GM21528 (cell line): ENCODE data around the gene CDH13.

Source experiments
- ATAC-seq: cut with Tn5 transposase; IDR thresholded peaks from one replicate; pipeline ENCODE4 v1.9.1; 2021; ENCODE audit warnings: mild to moderate bottlenecking, moderate library complexity; ENCODE audit not compliant: unreplicated experiment, low FRiP score

Gene CDH13

GRCh38 chr16:82769845-82770244 is 143.1 kb downstream of the CDH13 start:
- no peak for ATAC-seq

DNA sequence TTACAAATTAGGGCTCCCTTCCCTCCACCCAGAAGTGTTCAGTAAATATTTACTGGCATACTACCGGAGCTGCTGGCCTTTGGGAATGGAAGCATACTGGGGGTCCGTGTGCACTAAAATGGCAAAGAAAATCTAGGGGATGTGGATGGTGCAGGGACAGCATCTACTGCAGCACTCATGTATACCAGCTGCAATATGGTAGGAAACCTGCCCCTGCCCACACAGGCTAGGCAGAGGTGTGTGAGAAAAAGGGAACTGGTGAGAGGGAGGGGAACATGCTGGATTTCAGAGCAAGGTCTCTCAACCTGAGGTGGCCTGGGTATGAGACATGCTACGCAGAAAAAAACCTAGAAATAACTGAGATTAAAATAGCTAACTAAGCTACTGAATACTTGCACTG is 145.4 kb downstream of the CDH13 start:
- ATAC-seq: no peak

- no peak for ATAC-seq
These were observed 146.2 kb downstream of the CDH13 start for GRCh38 chr16:82773018-82773417.

DNA sequence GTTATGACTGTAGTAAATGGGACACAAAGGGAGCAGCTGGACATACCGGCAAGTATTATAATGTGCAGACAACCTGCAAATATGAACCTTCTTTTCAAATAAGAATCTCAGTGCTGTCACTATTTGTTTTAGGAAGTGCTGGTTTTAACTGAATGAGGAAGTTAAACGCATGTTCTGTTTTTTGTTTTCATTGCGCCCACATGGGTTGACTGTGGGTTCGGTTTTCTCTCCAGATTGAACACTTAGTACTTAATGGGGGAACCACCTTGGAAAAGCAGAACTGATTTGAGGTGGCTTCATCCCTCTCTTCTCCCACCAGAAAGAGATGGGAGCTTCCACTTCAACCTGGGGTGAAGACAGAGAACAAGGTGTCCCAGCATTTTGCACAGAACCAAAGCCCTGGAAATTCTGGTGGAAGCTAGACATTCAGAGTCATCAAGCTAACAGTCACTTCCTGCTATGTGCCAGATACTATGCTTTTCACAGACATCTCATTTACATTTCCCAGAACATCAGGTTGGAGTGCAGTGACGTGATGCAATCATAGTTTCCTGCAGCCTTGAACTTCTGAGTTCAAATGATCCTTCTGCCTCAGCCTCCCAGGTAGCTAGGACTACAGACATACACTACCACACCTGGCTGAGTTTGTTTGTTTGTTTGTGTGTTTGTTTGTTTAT is 149.8 kb downstream of the CDH13 start:
- no peak for ATAC-seq

DNA sequence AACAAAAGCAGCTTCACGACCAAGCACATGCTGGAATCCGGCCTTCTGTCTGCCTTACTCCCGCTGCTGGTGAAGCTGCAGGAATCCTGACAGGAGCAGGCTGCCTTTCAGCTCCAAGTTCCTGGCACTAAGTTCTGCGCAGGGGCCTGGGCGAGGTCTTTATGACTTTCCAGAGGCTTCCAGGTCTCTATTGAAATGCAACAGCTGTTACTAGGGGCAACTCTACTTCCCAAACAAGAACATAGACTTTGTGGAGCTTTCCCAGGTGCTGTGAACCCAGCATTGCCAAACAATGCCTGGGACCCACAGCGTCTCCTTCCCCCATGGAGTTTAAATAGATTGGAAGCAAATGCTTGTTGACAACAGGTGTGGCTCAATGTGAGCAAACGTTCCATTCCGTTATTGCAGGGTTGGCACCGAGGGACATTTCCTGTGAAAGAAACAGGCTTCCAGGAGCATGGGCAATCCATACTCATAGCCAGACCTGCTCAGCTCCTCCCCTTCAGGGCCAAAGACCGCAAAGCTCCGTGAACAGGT is 156.0 kb downstream of the CDH13 start:
- ATAC-seq: no peak

- no peak for ATAC-seq
These were observed 157.3 kb downstream of the CDH13 start for GRCh38 chr16:82783933-82784572.

DNA sequence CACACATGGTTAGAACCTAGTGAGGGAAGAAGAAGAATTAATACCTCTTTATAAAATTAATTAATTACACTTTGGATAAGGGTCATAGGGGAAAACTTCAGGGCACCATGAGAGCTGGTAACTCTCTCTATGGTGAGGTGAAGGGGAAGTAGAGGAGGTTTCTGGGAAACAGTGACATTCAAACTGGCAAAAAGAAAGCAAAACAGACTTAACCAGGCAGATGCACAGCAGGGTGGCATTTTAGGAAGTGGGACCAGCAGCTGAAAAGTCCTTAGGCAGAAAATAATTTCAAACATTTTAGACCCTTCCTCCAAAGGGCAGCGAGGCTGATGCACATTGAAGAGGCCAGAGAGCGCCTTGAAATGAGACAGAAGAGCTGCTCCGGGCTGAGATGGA is 157.8 kb downstream of the CDH13 start:
- no peak for ATAC-seq

- ATAC-seq: no peak
These were observed 161.5 kb downstream of the CDH13 start for GRCh38 chr16:82788225-82788624.

DNA sequence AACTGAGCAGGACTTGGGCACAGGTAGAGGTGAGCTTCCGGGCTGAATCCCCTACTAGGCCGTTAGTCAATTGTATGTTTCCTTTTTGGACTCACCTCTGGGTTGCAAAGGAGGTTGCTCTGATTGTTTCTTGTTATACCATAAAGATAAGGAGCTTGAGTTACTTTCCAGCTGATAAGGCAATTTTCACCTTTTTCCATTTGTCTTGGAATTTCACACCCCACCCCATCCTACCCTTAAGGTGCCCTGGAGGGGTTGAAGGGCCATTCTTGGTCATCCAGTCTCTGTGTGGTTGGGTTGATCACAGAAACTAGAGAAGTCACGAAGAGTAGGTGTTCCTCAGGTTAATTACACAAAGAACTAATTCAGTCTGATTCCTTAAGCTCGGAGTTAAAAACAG is 162.2 kb downstream of the CDH13 start:
- no peak for ATAC-seq

GRCh38 chr16:82792693-82793092 is 165.9 kb downstream of the CDH13 start:
- no peak for ATAC-seq

GRCh38 chr16:82793528-82794245 is 166.9 kb downstream of the CDH13 start:
- ATAC-seq: no peak

DNA sequence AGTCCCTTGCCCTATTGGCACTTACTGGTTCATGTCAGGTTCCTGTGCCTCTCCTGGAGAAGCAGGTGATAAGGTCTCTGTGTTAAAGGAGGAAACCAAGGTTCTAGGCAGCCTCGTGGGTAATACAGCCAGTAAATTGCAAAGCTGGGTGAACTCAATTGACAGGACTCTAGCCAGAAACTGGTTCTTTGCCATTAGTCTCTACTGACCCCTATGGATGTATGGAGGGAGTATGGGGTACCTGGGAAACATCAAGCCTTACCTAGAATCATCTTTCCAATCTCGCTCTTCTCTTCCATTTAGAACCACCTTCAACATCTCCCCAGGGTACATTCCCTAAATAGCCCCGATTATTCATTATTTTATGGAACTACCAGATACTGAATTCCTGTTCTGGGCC is 169.3 kb downstream of the CDH13 start:
- no peak for ATAC-seq

DNA sequence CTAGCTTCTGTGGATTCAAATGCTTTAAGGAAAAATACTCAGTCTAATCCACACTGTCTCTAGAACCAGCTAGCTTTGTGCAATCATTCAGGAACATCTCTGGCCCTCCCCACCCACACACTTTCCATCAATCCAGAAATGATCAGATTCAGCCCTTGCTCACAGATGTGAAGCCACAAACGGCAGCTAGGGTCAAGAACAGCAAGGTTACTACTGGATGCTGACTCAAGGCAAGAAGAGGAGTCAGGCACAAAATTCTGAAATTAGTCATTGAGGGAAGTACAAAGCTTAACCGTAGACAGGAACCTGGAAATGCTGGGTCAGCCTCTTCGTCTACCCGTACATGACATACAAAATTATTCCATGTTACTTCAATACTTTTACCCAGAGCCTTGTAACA is 174.6 kb downstream of the CDH13 start:
- ATAC-seq: no peak

- no peak for ATAC-seq
These were observed 179.1 kb downstream of the CDH13 start for GRCh38 chr16:82805866-82806265.

- ATAC-seq: no peak
These were observed 180.5 kb downstream of the CDH13 start for GRCh38 chr16:82807311-82807710.

DNA sequence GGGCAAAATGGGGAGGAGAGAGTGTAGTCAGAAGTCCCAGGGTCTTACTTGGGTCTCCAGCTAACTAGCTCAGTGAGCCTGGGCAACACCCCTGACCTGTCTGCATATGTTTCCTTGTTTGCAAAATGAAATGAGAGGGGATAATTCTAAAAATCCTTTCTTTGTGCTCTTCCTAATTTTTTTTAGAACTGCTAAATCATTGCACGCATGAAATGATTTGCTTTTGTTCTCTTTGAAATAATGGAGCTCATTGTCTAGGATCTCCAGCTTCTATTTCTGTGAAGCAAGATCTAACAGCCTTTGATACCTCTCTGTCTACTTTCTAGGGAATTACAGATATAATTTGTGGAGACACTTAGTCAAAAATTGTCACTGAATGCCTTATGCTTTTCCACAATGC is 181.3 kb downstream of the CDH13 start:
- no peak for ATAC-seq

GRCh38 chr16:82810077-82810476 is 183.3 kb downstream of the CDH13 start:
- ATAC-seq: no peak

GRCh38 chr16:82814059-82814458 is 187.3 kb downstream of the CDH13 start:
- no peak for ATAC-seq

GRCh38 chr16:82819286-82819685 is 192.5 kb downstream of the CDH13 start:
- ATAC-seq: no peak

DNA sequence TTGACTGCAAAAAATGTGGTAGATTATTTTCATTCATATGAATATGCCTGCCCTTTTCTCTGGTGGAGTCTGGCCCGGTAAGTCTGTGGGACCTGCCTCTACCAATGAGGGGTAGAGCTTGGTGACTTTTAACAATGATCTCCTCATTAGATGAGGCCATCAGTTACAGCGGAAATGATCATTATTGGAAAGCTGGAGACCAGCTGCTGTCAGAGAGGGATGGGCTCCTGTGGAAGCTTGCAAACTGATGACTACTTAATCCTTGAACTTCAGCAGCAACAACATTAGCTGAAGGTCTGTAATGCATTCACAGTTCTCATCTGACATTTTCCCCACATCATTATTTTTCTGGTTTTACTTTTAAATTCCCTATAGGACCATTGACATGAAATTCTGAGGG is 194.1 kb downstream of the CDH13 start:
- no peak for ATAC-seq

DNA sequence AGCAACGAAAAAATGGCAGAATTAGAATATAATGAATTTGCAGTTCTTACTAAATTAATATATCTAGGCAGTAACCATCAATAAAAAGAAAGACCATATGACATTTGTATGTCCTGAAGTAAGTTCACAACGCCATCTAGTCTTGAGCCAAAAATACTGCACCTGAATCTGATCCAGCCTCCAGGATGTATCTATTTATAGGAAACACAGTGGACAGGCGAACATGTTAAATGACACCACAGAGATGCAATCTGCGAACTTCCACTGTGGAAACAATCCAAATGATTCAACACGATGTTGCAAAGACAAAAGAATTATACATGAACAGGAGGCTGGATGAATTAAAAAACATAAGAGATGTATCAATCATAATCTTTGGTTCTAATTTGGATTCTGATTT is 197.6 kb downstream of the CDH13 start:
- no peak for ATAC-seq

GRCh38 chr16:82829301-82829700 is 202.5 kb downstream of the CDH13 start:
- ATAC-seq: no peak
